OCI-LY3 (cell line): ENCODE results near the gene NRXN3.

Experiments
- H2AFZ ChIP-seq: fragments of 200-600, 300-600 bp; shearing (Covaris generic); 2 replicates; pipeline ENCODE4 v1.6.0; 2014; ENCODE audit warnings: antibody characterized with exemption, low read depth, low read length
- H3K27ac ChIP-seq: fragments of 200-600, 300-600 bp; sonication (generic); 2 replicates; pipeline ENCODE4 v1.5.1; 2014; ENCODE audit warnings: mild to moderate bottlenecking, low read length, moderate library complexity, mixed read lengths
- H3K27me3 ChIP-seq: fragments of 200-600, 300-600 bp; sonication (generic); 2 replicates; pipeline ENCODE4 v1.6.1; 2014; ENCODE audit warnings: low read depth, low read length, mixed read lengths
- H3K36me3 ChIP-seq: fragments of 200-600, 300-600 bp; sonication (generic); replicated peaks from 2 replicates; pipeline ENCODE3; 2014; ENCODE audit warnings: low read depth, low read length, mixed read lengths
- H3K4me1 ChIP-seq: fragments of 300-600, 200-600 bp; sonication (generic); 2 replicates; pipeline ENCODE4 v1.6.1; 2014; ENCODE audit warnings: low read length, mixed read lengths
- H3K4me2 ChIP-seq: fragments of 200-600, 300-600 bp; sonication (generic); 2 replicates; pipeline ENCODE4 v1.6.1; 2014; ENCODE audit warnings: low read length, mixed read lengths
- H3K4me3 ChIP-seq: fragments of 300-600, 200-600 bp; sonication (generic); 2 replicates; pipeline ENCODE4 v1.5.1; 2014; ENCODE audit warnings: antibody characterized with exemption, mild to moderate bottlenecking, low read length, moderate library complexity
- H3K79me2 ChIP-seq: fragments of 300-600, 200-600 bp; shearing (Covaris generic); 2 replicates; pipeline ENCODE4 v1.6.1; 2014; ENCODE audit warnings: mild to moderate bottlenecking, low read length, mixed read lengths
- H3K9ac ChIP-seq: fragments of 300-600, 200-600 bp; shearing (Covaris generic); 2 replicates; pipeline ENCODE4 v1.6.0; 2014; ENCODE audit warnings: mild to moderate bottlenecking, low read length, moderate library complexity
- H3K9me3 ChIP-seq: fragments of 200-600, 300-600 bp; shearing (Covaris generic); 2 replicates; pipeline ENCODE4 v1.6.1; 2014; ENCODE audit warnings: low read length, mixed read lengths; ENCODE audit not compliant: insufficient read depth
- H4K20me1 ChIP-seq: fragments of 200-600, 300-600 bp; sonication (generic); 2 replicates; pipeline ENCODE4 v1.6.1; 2016; ENCODE audit warnings: low read length, mixed read lengths; ENCODE audit not compliant: insufficient read depth
- EZH2phosphoT487 ChIP-seq: fragments of 200-600 bp; shearing (Covaris generic); IDR thresholded peaks from 2 replicates; pipeline ENCODE4 v1.6.1; 2018; ENCODE audit warnings: antibody characterized with exemption, mixed run types, low read depth
- TF ChIP-seq, protein P1 (sequence below): fragments of 200-600, 300-600 bp; sonication (generic); IDR thresholded peaks from 2 replicates; pipeline ENCODE4 v1.5.1; 2014; ENCODE audit warnings: antibody characterized with exemption, low read length, low read depth

NRXN3 gene

GRCh38 chr14:78405079-78405856, 235.1 kb downstream of the NRXN3 start:
- peaks cover 16% of the 10 kb centered on the region for H3K27me3 ChIP-seq
- H3K9me3 ChIP-seq, result no peaks in the 10 kb centered on the region
- no peak overlapping the region for H3K9ac ChIP-seq
- H2AFZ ChIP-seq, result no peak overlapping the region
- H3K27ac ChIP-seq, result no peak overlapping the region
- H3K4me1 ChIP-seq, result no peaks in the 10 kb centered on the region
- TF ChIP-seq, protein P1, sequence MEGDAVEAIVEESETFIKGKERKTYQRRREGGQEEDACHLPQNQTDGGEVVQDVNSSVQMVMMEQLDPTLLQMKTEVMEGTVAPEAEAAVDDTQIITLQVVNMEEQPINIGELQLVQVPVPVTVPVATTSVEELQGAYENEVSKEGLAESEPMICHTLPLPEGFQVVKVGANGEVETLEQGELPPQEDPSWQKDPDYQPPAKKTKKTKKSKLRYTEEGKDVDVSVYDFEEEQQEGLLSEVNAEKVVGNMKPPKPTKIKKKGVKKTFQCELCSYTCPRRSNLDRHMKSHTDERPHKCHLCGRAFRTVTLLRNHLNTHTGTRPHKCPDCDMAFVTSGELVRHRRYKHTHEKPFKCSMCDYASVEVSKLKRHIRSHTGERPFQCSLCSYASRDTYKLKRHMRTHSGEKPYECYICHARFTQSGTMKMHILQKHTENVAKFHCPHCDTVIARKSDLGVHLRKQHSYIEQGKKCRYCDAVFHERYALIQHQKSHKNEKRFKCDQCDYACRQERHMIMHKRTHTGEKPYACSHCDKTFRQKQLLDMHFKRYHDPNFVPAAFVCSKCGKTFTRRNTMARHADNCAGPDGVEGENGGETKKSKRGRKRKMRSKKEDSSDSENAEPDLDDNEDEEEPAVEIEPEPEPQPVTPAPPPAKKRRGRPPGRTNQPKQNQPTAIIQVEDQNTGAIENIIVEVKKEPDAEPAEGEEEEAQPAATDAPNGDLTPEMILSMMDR, result no peak
- no peak overlapping the region for H3K4me3 ChIP-seq
- no peaks in the 10 kb centered on the region for H3K36me3 ChIP-seq
- no peaks in the 10 kb centered on the region for H3K79me2 ChIP-seq
- no peaks in the 10 kb centered on the region for H4K20me1 ChIP-seq
- no peak overlapping the region for H3K4me2 ChIP-seq

GRCh38 chr14:78412475-78412874, 242.3 kb downstream of the NRXN3 start:
- H3K79me2 ChIP-seq, result no peaks in the 10 kb centered on the region
- TF ChIP-seq, protein P1, result no peak
- no peak for TF ChIP-seq EZH2phosphoT487
- no peak overlapping the region for H3K9ac ChIP-seq
- H3K4me2 ChIP-seq, result no peak overlapping the region
- no peak overlapping the region for H2AFZ ChIP-seq
- no peak overlapping the region for H3K27ac ChIP-seq
- H3K27me3 ChIP-seq, result no peaks in the 10 kb centered on the region
- no peak overlapping the region for H3K4me3 ChIP-seq
- H3K36me3 ChIP-seq, result no peaks in the 10 kb centered on the region
- H3K4me1 ChIP-seq, result no peaks in the 10 kb centered on the region
- no peaks in the 10 kb centered on the region for H3K9me3 ChIP-seq
- no peaks in the 10 kb centered on the region for H4K20me1 ChIP-seq

DNA sequence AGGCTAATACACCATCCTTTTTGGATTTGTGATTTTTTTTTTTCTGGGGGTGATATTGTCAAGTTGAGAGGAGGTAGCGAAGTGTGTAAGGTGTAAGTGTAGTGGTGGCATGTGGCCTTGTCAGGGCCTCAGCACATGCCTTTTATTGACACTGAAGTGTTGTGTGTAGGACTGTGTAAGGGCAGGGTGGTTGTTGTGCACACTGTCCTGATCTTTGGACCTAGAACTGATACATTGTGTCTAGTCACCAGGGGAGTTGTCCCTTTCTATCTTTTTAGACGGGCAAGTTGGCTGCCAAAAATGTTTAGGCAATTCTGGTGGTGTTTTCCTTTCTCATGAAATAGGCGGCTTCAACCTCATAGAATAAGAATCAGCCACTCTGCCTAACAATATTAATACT, 244.0 kb downstream of the NRXN3 start:
- Histone ChIP-seq H3K36me3 (no peaks in the 10 kb centered on the region), H3K9ac (no peak overlapping the region), H3K9me3 (no peaks in the 10 kb centered on the region)

DNA sequence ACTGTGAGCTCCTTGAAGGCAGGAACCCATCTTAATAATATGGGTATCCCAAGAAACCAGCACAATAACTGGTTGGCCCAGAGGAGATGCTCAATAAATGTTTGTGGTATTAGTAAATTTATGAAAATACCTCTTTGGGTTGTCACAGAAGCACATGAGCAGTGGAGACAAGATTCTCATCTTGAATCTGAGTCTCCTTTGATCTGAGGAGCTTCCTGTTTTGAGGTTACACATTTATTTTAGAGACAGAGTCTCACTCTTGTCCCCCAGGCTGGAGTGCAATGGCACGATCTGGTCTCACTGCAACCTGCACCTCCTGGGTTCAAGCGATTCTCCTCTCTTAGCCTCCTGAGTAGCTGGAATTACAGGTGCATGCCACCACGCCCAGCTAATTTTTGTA, 247.4 kb downstream of the NRXN3 start:
- Histone ChIP-seq H3K36me3 (no peaks in the 10 kb centered on the region), H3K4me1 (no peaks in the 10 kb centered on the region), H4K20me1 (no peaks in the 10 kb centered on the region), H3K9me3 (no peaks in the 10 kb centered on the region), H3K4me3 (no peak overlapping the region), H3K9ac (no peak overlapping the region), H2AFZ (no peak overlapping the region), H3K27me3 (no peaks in the 10 kb centered on the region), H3K27ac (no peak overlapping the region), H3K4me2 (no peak overlapping the region), H3K79me2 (no peaks in the 10 kb centered on the region)
- TF ChIP-seq, protein P1, result no peak
- TF ChIP-seq EZH2phosphoT487, result no peak

More for the DNA sequence above, 244.0 kb downstream of the NRXN3 start:
- Histone ChIP-seq H2AFZ (no peak overlapping the region), H3K27ac (no peak overlapping the region), H3K4me1 (no peaks in the 10 kb centered on the region), H3K4me3 (no peak overlapping the region), H3K27me3 (no peaks in the 10 kb centered on the region), H3K79me2 (no peaks in the 10 kb centered on the region), H4K20me1 (no peaks in the 10 kb centered on the region), H3K4me2 (no peak overlapping the region)
- TF ChIP-seq, protein P1, result no peak
- TF ChIP-seq EZH2phosphoT487, result no peak
